SK-N-SH treated with all-trans-retinoic acid at 6 μM for 48 hours (cell line): ENCODE measurements around the gene NTF3.

Experiments
- ATAC-seq: fragments of 200-7000 bp; cut with Tn5 transposase; 3 replicates; pipeline ENCODE4 v1.9.1; 2020; ENCODE audit warnings: mild to moderate bottlenecking, moderate library complexity
- ARNTL ChIP-seq: fragments of 450-650 bp; formaldehyde crosslinking; IDR thresholded peaks from 2 replicates; pipeline ENCODE4 v1.5.0; 2020; ENCODE audit warnings: low read depth, mild to moderate bottlenecking, moderate library complexity, borderline replicate concordance
- CSDC2 ChIP-seq: fragments of 250-450 bp; sonication (Bioruptor Pico); IDR thresholded peaks from 2 replicates; pipeline ENCODE4 v1.5.0; 2020; ENCODE audit warnings: mild to moderate bottlenecking, moderate library complexity
- ESRRG ChIP-seq: fragments of 250-450 bp; sonication (Bioruptor Pico); IDR thresholded peaks from 2 replicates; pipeline ENCODE4 v1.6.1; 2021; ENCODE audit warnings: mild to moderate bottlenecking
- OSR1 ChIP-seq: fragments of 250-450 bp; sonication (Bioruptor Pico); IDR thresholded peaks from 2 replicates; pipeline ENCODE4 v1.8.0; 2022; ENCODE audit warnings: moderate library complexity, mild to moderate bottlenecking, inconsistent platforms
- PPARA ChIP-seq: fragments of 250-450 bp; sonication (Bioruptor Pico); IDR thresholded peaks from 2 replicates; pipeline ENCODE4 v1.5.0; 2020; ENCODE audit warnings: mild to moderate bottlenecking, borderline replicate concordance
- RARB ChIP-seq: fragments of 250-450 bp; sonication (Bioruptor Pico); IDR thresholded peaks from 2 replicates; pipeline ENCODE4 v1.8.0; 2021; ENCODE audit warnings: mild to moderate bottlenecking, moderate library complexity
- SNAI2 ChIP-seq: fragments of 250-450 bp; sonication (Bioruptor Pico); IDR thresholded peaks from 2 replicates; pipeline ENCODE4 v1.5.0; 2020; ENCODE audit warnings: mild to moderate bottlenecking, moderate library complexity
- TOX ChIP-seq: fragments of 250-450 bp; sonication (Bioruptor Pico); IDR thresholded peaks from 2 replicates; pipeline ENCODE4 v1.8.0; 2021; ENCODE audit warnings: mild to moderate bottlenecking, moderate library complexity, borderline replicate concordance
- ZFP3 ChIP-seq: fragments of 250-450 bp; sonication (Bioruptor Pico); IDR thresholded peaks from 2 replicates; pipeline ENCODE4 v1.5.0; 2020; ENCODE audit warnings: mild to moderate bottlenecking, moderate library complexity
- ZFP30 ChIP-seq: fragments of 450-650 bp; formaldehyde crosslinking; IDR thresholded peaks from 2 replicates; pipeline ENCODE4 v1.5.0; 2022; ENCODE audit warnings: mild to moderate bottlenecking, moderate library complexity
- ZNF565 ChIP-seq: fragments of 450-650 bp; formaldehyde crosslinking; conservative IDR thresholded peaks from 2 replicates; pipeline ENCODE4 v1.5.0; 2020; ENCODE audit warnings: low read depth, mild to moderate bottlenecking, moderate library complexity
- ZNF70 ChIP-seq: fragments of 450-650 bp; formaldehyde crosslinking; IDR thresholded peaks from 2 replicates; pipeline ENCODE4 v1.5.0; 2020; ENCODE audit warnings: mild to moderate bottlenecking, moderate library complexity
- ZNF8 ChIP-seq: fragments of 450-650 bp; formaldehyde crosslinking; IDR thresholded peaks from 2 replicates; pipeline ENCODE4 v1.5.0; 2020; ENCODE audit warnings: mild to moderate bottlenecking, moderate library complexity
- TF ChIP-seq, protein P1 (sequence below): fragments of 250-450 bp; sonication (Bioruptor Pico); IDR thresholded peaks from 2 replicates; pipeline ENCODE4 v1.5.1; 2021; ENCODE audit warnings: mild to moderate bottlenecking, moderate library complexity
- TF ChIP-seq, protein P2 (sequence below): fragments of 250-450 bp; sonication (Bioruptor Pico); IDR thresholded peaks from 2 replicates; pipeline ENCODE4 v1.5.0; 2020; ENCODE audit warnings: mild to moderate bottlenecking, moderate library complexity
- TF ChIP-seq, protein P3 (sequence below): fragments of 250-450 bp; sonication (Bioruptor Pico); IDR thresholded peaks from 2 replicates; pipeline ENCODE4 v1.5.1; 2020; ENCODE audit warnings: low read depth, mild to moderate bottlenecking, moderate library complexity
- TF ChIP-seq, protein P4 (sequence below): fragments of 250-450 bp; sonication (Bioruptor Pico); IDR thresholded peaks from 2 replicates; pipeline ENCODE4 v1.8.0; 2020; ENCODE audit warnings: mild to moderate bottlenecking, moderate library complexity, borderline replicate concordance
- TF ChIP-seq, protein P5 (sequence below): fragments of 250-450 bp; sonication (Bioruptor Pico); IDR thresholded peaks from 2 replicates; pipeline ENCODE4 v1.8.0; 2021; ENCODE audit warnings: low read depth, mild to moderate bottlenecking, moderate library complexity, borderline replicate concordance

NTF3 gene

DNA sequence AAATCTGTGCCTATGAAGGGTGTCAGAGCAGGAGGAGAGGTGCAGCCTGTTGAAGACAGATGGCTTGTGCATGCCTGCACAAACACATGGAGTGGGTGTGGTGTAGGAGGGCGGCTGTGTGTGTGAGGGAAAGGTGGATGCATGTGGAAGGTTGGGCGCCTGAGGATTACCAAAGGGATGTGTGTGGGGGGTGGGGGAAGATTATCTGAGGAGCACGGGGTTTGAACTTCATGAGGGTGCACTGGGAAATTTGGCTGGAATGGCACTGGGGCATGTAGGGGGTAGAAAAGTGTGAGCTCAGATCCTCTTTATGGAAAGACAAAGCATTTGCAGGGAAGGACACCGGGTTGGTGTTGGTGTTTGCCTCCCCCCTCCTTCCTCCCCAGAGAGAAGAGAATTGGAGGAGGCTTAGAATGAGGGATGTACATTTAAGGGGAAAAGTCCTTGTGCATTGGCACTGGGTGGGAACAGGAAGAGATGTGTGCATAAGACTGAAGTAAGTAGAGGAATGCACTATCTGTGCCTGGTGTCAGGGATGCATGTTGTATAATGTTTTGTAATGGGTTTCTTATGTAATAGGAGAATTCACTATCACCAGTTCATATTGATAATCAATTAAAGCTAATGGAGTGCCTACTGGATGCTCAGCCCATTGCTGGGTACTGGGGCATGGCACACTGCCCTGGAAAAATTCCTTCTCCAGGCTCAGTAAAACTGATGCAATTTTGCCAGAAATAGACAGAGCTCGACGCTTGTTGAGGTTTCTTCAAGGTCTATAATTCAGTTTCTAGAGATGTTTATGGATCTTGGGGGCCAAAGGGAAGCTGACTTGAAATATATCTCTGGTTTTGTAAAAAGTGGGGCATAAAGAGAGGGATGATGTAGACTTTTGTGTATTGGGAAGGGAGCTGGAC is 3.0 kb downstream of the NTF3 start (continued):
- no peak for TF ChIP-seq CSDC2 (CRISPR knock-in tag)
- TF ChIP-seq ARNTL (CRISPR knock-in tag): no peak
- TF ChIP-seq SNAI2 (CRISPR knock-in tag): no peak

DNA sequence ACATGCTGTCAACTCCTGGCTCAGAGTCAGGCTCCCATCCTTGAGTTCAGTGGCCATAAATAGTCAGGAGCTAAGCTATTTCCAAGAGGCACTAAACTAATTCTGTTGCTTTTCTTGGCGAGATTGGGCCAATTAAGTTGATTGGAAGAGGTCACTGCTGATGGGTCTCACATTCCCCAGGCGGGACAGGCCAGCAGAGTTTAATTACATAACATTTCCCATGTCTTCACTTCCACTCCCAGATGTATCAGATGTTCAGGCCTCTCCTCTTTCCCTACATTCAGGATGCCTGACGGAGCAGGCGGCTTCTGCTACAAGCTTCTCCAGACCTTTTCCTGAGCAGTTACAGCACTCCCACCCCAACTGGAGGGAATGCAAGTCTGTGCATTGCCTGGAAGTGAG is 5.3 kb downstream of the NTF3 start:
- no peak for ATAC-seq
- TF ChIP-seq ESRRG: no peak
- no peak for TF ChIP-seq ZNF565 (CRISPR knock-in tag)
- no peak for TF ChIP-seq ZFP3 (CRISPR knock-in tag)
- TF ChIP-seq PPARA (CRISPR knock-in tag): no peak
- no peak for TF ChIP-seq ZNF8 (CRISPR knock-in tag)
- TF ChIP-seq, protein P1, sequence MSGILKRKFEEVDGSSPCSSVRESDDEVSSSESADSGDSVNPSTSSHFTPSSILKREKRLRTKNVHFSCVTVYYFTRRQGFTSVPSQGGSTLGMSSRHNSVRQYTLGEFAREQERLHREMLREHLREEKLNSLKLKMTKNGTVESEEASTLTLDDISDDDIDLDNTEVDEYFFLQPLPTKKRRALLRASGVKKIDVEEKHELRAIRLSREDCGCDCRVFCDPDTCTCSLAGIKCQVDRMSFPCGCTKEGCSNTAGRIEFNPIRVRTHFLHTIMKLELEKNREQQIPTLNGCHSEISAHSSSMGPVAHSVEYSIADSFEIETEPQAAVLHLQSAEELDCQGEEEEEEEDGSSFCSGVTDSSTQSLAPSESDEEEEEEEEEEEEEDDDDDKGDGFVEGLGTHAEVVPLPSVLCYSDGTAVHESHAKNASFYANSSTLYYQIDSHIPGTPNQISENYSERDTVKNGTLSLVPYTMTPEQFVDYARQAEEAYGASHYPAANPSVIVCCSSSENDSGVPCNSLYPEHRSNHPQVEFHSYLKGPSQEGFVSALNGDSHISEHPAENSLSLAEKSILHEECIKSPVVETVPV (CRISPR knock-in tag): no peak
- no peak for TF ChIP-seq ARNTL (CRISPR knock-in tag)
- TF ChIP-seq OSR1 (CRISPR knock-in tag): no peak
- TF ChIP-seq ZNF70 (CRISPR knock-in tag): no peak
- TF ChIP-seq, protein P2, sequence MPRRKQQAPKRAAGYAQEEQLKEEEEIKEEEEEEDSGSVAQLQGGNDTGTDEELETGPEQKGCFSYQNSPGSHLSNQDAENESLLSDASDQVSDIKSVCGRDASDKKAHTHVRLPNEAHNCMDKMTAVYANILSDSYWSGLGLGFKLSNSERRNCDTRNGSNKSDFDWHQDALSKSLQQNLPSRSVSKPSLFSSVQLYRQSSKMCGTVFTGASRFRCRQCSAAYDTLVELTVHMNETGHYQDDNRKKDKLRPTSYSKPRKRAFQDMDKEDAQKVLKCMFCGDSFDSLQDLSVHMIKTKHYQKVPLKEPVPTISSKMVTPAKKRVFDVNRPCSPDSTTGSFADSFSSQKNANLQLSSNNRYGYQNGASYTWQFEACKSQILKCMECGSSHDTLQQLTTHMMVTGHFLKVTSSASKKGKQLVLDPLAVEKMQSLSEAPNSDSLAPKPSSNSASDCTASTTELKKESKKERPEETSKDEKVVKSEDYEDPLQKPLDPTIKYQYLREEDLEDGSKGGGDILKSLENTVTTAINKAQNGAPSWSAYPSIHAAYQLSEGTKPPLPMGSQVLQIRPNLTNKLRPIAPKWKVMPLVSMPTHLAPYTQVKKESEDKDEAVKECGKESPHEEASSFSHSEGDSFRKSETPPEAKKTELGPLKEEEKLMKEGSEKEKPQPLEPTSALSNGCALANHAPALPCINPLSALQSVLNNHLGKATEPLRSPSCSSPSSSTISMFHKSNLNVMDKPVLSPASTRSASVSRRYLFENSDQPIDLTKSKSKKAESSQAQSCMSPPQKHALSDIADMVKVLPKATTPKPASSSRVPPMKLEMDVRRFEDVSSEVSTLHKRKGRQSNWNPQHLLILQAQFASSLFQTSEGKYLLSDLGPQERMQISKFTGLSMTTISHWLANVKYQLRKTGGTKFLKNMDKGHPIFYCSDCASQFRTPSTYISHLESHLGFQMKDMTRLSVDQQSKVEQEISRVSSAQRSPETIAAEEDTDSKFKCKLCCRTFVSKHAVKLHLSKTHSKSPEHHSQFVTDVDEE: no peak
- TF ChIP-seq, protein P3, sequence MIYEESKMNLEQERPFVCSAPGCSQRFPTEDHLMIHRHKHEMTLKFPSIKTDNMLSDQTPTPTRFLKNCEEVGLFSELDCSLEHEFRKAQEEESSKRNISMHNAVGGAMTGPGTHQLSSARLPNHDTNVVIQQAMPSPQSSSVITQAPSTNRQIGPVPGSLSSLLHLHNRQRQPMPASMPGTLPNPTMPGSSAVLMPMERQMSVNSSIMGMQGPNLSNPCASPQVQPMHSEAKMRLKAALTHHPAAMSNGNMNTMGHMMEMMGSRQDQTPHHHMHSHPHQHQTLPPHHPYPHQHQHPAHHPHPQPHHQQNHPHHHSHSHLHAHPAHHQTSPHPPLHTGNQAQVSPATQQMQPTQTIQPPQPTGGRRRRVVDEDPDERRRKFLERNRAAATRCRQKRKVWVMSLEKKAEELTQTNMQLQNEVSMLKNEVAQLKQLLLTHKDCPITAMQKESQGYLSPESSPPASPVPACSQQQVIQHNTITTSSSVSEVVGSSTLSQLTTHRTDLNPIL: no peak
- TF ChIP-seq, protein P4, sequence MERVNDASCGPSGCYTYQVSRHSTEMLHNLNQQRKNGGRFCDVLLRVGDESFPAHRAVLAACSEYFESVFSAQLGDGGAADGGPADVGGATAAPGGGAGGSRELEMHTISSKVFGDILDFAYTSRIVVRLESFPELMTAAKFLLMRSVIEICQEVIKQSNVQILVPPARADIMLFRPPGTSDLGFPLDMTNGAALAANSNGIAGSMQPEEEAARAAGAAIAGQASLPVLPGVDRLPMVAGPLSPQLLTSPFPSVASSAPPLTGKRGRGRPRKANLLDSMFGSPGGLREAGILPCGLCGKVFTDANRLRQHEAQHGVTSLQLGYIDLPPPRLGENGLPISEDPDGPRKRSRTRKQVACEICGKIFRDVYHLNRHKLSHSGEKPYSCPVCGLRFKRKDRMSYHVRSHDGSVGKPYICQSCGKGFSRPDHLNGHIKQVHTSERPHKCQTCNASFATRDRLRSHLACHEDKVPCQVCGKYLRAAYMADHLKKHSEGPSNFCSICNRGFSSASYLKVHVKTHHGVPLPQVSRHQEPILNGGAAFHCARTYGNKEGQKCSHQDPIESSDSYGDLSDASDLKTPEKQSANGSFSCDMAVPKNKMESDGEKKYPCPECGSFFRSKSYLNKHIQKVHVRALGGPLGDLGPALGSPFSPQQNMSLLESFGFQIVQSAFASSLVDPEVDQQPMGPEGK (CRISPR knock-in tag): no peak
- TF ChIP-seq, protein P5, sequence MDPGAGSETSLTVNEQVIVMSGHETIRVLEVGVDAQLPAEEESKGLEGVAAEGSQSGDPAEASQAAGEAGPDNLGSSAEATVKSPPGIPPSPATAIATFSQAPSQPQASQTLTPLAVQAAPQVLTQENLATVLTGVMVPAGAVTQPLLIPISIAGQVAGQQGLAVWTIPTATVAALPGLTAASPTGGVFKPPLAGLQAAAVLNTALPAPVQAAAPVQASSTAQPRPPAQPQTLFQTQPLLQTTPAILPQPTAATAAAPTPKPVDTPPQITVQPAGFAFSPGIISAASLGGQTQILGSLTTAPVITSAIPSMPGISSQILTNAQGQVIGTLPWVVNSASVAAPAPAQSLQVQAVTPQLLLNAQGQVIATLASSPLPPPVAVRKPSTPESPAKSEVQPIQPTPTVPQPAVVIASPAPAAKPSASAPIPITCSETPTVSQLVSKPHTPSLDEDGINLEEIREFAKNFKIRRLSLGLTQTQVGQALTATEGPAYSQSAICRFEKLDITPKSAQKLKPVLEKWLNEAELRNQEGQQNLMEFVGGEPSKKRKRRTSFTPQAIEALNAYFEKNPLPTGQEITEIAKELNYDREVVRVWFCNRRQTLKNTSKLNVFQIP: no peak
- no peak for TF ChIP-seq RARB (CRISPR knock-in tag)
- TF ChIP-seq, all 23 proteins: peak for 0

DNA sequence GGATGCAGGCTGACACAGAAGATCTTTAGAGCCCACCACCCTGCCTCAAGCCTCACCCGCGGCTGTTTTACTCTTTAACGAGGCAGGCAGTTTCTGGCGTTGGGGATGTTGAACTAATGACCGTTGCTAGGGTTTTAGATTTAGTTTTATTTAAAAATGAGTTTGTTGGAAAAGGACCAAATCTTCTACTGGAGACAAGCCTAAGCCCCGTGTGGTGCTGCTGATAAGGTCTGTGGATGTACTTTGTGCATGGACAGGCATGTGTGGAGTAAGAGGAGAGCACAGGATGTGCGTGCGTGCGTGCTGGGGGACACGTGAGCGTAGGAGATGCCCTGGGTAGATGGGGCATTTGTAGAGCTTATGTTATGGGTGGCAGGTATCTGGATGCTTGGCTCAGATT is 5.7 kb downstream of the NTF3 start:
- ATAC-seq: no peak
- TF ChIP-seq RARB (CRISPR knock-in tag) (no peak), ARNTL (CRISPR knock-in tag) (no peak), ZNF8 (CRISPR knock-in tag) (no peak), ZFP30 (CRISPR knock-in tag) (no peak), OSR1 (CRISPR knock-in tag) (no peak), ESRRG (no peak), TOX (CRISPR knock-in tag) (no peak)
